Activated CD4-positive, alpha-beta T cell treated with anti-CD3 and anti-CD28 coated beads, Interleukin-2, amount 50 U/mL, for 16 hours (primary cell): ENCODE data around the gene AP1G1.

Experiments
- DNase-seq: peaks from one replicate; pipeline ENCODE4 v3.0.0-alpha.2; 2020

Gene AP1G1

DNA sequence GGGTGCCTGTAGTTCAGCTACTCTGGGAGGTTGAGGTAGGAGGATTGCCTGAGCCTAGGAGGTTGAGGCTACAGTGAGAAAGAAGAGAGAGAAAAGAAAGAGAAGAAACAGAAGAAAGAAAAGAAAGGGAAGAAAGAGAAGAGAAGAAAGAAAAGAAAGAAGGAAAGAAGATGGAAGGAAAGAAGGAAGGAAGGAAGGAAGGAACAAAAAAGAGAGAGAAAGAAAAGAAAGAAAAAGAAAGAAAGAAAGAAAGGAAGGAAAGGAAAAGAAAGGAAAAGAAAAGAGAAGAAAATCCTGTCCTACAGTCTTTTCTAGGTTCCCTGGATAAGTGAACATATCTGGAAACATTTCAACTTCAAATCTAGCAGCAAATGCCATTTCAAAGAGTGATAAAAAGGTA, 54.5 kb downstream of the AP1G1 start:
- DNase-seq: no peak

DNA sequence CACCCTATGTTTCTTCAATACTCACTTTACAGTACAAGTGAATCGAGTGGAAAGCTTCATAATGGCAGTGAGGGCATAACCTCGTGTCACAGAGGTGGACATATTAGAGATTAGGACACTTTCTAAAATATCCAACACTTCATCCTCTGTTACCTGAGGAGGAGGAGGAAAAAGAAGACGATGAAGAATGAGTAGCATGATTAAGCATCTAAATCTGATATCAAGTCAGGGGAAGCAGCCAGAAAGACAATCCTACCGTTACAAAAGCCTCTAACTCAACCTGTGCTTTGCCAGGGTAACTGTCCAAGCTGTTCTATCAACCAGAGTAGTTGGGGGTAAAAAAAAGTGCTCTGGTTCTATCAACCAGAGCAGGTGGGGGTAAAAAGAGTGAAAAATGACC, 60.4 kb downstream of the AP1G1 start:
- DNase-seq: no peak

DNA sequence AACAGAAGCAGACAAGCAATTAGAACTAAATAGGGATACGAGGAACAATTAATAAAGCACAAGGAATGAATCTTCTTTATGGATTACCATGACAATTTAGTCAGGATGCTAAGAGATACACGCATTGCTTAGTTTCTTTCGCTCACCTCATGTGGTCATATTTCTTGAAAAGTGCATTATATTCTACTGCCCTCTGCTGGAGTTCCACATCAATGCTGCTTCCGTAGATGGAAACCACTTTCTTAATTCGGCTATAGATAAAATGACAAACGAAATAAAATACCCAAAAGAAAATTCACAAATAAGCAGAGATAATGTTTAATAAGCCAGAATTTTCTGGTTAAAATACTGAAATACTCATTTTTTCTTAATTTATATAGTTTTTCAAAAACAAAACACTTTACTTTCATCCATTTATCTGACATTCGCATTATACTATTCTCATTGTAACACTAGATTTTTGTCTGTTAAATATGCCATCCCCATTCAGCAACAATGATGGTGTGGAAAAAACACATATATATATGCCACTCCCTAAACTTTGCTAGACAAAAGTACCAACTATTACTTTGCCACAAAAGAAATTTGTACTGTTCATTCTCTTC, 62.1 kb downstream of the AP1G1 start:
- DNase-seq: peak; percentile 33

DNA sequence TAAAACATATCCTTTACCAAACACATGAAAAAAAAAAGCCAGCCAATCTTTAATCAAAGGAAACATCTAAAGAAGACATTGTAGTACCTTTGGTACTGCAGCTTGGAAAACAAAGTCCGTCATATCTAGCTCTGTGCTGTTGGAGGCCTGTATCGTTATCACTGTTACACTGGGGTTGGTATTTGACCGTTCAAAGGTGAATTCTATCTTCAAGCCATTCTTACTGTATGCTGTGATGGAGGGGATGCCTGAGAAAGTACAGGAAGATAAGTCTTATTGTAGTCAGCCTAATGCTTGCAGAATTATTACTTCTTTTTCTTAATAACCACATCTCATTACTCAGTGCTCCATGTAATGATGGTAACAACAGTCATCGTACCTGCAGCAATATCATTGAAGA, 69.8 kb downstream of the AP1G1 start:
- no peak for DNase-seq

- DNase-seq: no peak
Measured at GRCh38 chr16:71737501-71737900, 71.1 kb downstream of the AP1G1 start.

DNA sequence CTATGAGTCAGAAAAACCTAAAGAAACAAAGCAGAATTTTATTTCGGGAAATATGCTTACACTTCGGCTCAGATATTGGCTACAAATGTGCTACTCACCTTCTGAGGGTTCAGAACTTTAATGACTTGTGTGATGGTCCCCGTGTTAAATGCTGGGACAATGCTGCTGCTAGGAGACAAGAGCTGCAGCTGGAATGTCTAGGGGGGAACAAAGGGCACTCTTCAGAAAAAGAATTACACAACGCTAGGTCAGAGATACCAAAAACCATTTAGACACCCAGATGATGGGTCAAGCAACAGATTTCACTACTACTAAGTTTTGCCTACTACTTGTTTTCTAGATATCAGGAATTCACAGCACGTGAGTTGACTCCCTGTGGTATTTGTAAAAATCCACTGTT, 74.1 kb downstream of the AP1G1 start:
- no peak for DNase-seq

DNA sequence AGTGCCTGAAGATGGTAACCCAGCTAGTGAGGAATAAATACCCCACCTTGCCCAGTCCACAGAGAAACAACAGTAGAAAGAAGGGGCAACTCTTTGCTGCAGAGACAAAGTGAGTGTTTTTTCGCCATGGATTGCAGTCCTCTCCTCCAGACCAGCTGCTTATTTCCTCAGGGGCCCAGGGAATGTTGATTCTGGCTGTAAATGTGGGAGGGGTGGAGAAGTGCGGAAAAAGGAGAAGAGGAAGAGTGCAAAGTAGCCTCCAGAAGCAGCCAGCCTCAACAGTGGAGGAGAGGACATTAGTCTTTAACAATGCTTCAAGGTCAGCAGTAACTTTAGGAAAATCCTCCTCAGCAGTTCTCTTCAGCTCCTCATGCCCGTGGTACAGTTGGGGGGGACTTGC, 76.0 kb downstream of the AP1G1 start:
- DNase-seq: no peak

GRCh38 chr16:71727551-71728324, 80.9 kb downstream of the AP1G1 start:
- DNase-seq: no peak

- DNase-seq: no peak
Measured at GRCh38 chr16:71726476-71727315, 81.9 kb downstream of the AP1G1 start.

DNA sequence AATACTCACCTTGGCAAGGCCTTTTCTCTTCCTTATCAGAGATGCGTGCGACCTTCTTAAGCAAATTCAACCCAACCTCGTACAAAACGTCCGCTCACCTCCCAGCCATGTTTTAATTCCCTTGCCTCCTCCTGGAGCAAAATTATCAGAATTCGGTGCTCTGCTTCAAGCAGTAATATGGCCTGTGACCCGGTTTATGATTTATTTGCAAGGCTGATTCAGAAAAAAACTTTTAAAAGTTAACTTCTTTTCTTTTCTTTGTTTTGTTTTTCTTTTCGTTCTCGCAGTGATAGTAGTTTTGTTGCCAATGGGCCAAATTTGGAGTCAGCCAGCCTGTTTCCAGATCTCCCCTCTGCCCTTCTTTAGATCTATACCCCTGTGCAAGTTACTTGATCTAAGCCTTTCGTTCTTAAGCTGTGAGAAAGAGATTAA, 84.3 kb downstream of the AP1G1 start, which contains the start of gene PHLPP2:
Gene PHLPP2 (minus strand): TSS at position 382 of the 432 bp plus-strand sequence. CDS start 9,906 bp downstream, outside the sequence.
- no peak for DNase-seq

- DNase-seq: peak; percentile 77
Measured at GRCh38 chr16:71723537-71724319, 84.9 kb downstream of the AP1G1 start.

DNA sequence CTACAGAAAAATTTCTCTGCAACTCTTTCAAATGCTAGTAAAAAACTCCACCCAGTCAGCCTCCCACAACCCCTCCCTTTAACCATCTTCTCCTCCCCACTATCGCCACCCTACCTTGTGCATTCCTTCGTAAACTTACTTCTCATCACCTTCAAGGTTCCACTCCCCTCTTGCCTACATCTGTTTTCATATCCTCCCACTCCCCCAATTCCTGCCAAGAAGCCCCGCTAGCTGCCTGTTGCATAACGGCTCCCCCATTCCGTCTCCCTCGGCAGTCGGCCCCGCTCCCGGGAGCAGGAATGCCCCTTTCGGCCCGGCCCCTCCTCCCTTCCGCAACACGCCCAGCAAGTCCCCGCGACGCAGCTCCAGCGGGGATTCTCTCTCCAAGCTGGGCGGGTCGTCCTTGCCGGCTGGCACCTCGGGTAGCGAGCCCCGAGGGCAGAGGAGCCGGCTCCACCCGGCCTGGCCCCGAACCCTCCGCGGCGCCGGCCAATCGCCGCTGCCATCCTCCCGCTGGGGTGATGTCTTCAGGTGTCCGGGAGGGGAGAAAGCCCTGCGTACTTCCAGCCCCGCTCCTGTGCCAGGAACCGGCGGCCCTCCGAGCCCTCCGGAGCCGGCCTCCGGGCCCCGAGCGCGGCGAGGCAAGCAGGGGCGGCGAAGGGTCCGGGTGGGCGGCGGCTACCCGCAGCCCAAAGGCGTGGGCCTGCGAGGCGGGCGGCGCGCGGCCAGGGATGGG, 85.7 kb downstream of the AP1G1 start:
- peak; percentile 51 for DNase-seq

DNA sequence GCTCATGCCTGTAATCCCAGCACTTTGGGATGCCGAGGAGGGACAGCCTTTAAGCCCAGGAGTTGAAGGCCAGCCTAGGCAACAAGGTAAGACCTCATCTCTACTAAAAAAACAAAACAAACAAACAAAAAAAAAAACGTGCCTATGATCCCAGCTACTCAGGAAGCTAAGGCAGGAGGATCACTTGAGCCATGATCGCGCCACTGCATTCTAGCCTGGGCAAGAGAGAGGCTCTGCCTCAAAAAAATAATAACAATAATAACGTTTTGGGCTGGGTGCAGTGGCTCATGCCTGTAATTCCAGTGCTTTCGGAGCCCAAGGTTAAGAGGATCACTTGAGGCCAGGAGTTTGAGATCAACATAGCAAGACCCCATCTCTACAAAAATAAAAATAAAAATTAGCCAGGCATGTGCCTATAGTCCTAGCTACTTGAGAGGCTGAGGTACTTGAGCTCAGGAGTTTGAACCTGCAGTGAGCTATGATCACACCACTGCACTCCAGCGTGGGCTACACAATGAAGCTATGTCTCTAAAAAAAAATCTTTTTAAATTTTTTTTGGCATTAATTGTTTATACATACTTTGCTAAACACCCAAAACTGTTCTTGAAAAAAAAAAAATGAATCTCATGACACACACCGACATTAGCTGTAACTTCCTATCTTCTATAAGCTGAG, 87.4 kb downstream of the AP1G1 start:
- DNase-seq: no peak

DNA sequence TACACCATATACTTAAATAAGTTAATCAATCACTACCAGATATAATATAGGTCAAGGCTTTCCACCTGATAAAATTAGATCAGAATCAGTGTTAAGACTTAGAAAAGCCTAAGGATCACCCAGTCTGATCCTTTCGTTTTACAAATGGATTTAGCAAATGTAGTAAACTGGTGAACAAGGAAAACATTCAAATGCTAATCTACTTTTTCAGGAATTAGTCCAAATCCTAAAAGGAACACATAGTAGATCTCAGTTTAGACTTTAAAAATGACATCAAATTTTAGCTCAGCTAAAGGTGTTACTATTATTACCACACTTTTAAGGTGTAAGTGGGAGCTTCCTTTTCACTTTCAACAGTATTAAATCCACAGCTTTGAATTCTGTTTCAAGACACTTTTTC, 96.1 kb downstream of the AP1G1 start:
- no peak for DNase-seq

- peak; percentile 5 for DNase-seq
Measured at GRCh38 chr16:71711789-71712188, 96.8 kb downstream of the AP1G1 start.

DNA sequence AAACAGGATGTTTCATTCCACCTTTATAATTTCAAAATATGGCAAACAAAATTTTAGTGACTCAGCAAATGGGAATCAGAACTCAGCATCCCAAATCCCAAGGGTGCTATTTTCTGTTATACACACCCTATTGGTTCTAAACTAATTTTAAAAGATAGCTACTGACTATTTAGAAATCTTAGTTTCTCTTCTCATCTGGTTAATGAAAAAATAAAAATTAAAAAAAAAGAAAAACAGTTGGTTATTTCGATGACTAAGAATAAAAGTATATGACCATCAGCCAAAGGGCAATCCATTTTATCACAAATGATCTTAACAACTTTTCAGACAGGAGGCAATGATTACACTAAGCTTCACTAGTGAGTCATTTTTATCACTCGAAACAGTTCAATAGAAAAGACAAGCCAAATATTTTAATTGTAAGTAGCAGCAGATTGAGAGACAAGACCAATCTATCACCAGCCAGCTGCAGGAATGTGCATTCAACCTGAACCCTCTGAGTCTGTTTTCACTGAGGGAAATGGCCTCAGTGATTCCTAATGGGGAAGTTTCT, 99.3 kb downstream of the AP1G1 start:
- DNase-seq: no peak

DNA sequence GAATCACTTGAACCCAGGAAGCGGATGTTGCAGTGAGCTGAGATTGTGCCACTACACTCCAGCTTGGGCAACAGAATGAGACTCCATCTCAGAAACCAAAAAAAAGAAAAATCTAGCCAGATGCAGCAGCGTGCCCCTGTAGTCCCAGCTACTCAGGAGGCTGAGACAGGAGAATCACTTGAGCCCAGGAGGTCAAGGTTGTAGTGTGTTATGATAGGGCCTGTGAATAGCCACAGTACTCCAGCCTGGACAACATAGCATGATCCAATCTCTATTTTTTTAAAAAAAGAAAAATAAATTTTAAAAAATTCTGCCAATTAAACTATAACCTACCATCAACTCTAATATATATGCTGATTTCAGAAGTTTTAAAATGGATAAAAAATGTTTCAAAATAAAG, 99.9 kb downstream of the AP1G1 start:
- DNase-seq: no peak

DNA sequence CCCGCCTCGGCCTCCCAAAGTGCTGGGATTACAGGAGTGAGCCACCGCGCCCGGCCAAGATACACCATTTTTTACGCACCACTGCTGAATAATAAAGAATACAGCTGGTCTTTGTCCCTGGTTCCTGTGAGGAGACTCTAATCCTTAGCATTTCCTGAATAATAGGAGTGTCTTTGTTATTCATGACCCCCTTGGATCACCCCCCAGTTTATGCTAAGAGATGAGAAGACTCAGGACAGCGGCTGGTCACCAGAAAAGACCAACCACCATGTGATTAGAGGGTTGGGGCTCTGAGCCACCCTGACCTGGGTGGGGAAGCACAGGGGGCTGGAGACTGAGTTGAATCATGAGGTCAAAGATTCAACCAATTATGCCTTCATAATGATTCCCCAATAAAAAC, 101.4 kb downstream of the AP1G1 start:
- no peak for DNase-seq

- DNase-seq: no peak
Measured at GRCh38 chr16:71706046-71706445, 102.6 kb downstream of the AP1G1 start.

GRCh38 chr16:71703333-71703732, 105.3 kb downstream of the AP1G1 start:
- DNase-seq: no peak

GRCh38 chr16:71700831-71701230, 107.8 kb downstream of the AP1G1 start:
- no peak for DNase-seq
